H9 (cell line): ENCODE results near the gene NOG. TPM values are rescaled to one million over a fixed set of nuclear protein-coding genes. Genes with fewer than 3 reads are reported as not detected.

Experiments used
- DNase-seq: peaks from one replicate; pipeline ENCODE4 v3.0.0-alpha.2; 2017
- H2AFZ ChIP-seq: one replicate; pipeline ENCODE4 v1.6.1; 2013; ENCODE audit warnings: mild to moderate bottlenecking, low read length, control low read depth, moderate library complexity
- H2AK5ac ChIP-seq: 2 replicates; pipeline ENCODE4 v1.6.1; 2013; ENCODE audit warnings: low read length, control low read depth, mixed read lengths; ENCODE audit not compliant: insufficient read length
- H2BK120ac ChIP-seq: one replicate; pipeline ENCODE4 v1.6.1; 2013; ENCODE audit warnings: low read depth, mild to moderate bottlenecking, low read length, control low read depth, inconsistent platforms; ENCODE audit not compliant: poor library complexity, severe bottlenecking
- H2BK12ac ChIP-seq: 2 replicates; pipeline ENCODE4 v1.6.1; 2013; ENCODE audit warnings: low read length, control low read depth, mixed read lengths, low read depth; ENCODE audit not compliant: insufficient read length
- H2BK15ac ChIP-seq: 2 replicates; pipeline ENCODE4 v1.6.1; 2013; ENCODE audit warnings: low read depth, low read length, control low read depth
- H2BK20ac ChIP-seq: one replicate; pipeline ENCODE4 v1.6.1; 2013; ENCODE audit warnings: low read depth, mild to moderate bottlenecking, low read length, control low read depth, inconsistent platforms; ENCODE audit not compliant: poor library complexity, severe bottlenecking
- H2BK5ac ChIP-seq: 2 replicates; pipeline ENCODE4 v1.6.1; 2013; ENCODE audit warnings: low read length, control low read depth, mixed read lengths; ENCODE audit not compliant: insufficient read length
- H3K14ac ChIP-seq: 2 replicates; pipeline ENCODE4 v1.6.1; 2013; ENCODE audit warnings: low read length, control low read depth; ENCODE audit not compliant: insufficient read depth
- H3K18ac ChIP-seq: 2 replicates; pipeline ENCODE4 v1.6.1; 2013; ENCODE audit warnings: low read depth, mild to moderate bottlenecking, mixed read lengths, low read length, control low read depth; ENCODE audit not compliant: insufficient read length
- H3K23ac ChIP-seq: 2 replicates; pipeline ENCODE4 v1.6.1; 2013; ENCODE audit warnings: low read length, control low read depth, mixed read lengths, low read depth; ENCODE audit not compliant: insufficient read length
- H3K23me2 ChIP-seq: 2 replicates; pipeline ENCODE4 v1.6.1; 2013; ENCODE audit warnings: low read depth, mild to moderate bottlenecking, mixed read lengths, low read length, control low read depth; ENCODE audit not compliant: insufficient read length, poor library complexity, severe bottlenecking
- H3K27ac ChIP-seq: 2 replicates; pipeline ENCODE4 v1.5.1; 2013; ENCODE audit warnings: low read length, control low read depth, mixed read lengths, low read depth; ENCODE audit not compliant: insufficient read length
- H3K27me3 ChIP-seq: 2 replicates; pipeline ENCODE4 v1.6.1; 2013; ENCODE audit warnings: low read length, control low read depth, inconsistent platforms; ENCODE audit not compliant: insufficient read depth
- H3K4ac ChIP-seq: 2 replicates; pipeline ENCODE4 v1.6.1; 2013; ENCODE audit warnings: low read depth, mild to moderate bottlenecking, control low read depth, inconsistent platforms, low read length, moderate library complexity
- H3K4me1 ChIP-seq: 2 replicates; pipeline ENCODE4 v1.6.1; 2013; ENCODE audit warnings: low read length, control low read depth, inconsistent platforms; ENCODE audit not compliant: insufficient read depth
- H3K4me2 ChIP-seq: 2 replicates; pipeline ENCODE4 v1.6.1; 2013; ENCODE audit warnings: low read length, control low read depth, mixed read lengths; ENCODE audit not compliant: insufficient read length, insufficient read depth
- H3K56ac ChIP-seq: 2 replicates; pipeline ENCODE4 v1.6.1; 2013; ENCODE audit warnings: low read depth, mild to moderate bottlenecking, mixed read lengths, low read length, control low read depth; ENCODE audit not compliant: insufficient read length
- H3K79me1 ChIP-seq: 2 replicates; pipeline ENCODE4 v1.6.1; 2013; ENCODE audit warnings: low read depth, mild to moderate bottlenecking, moderate library complexity, low read length, control low read depth, inconsistent platforms; ENCODE audit not compliant: insufficient read depth, poor library complexity, severe bottlenecking
- H3K79me2 ChIP-seq: 2 replicates; pipeline ENCODE4 v1.6.1; 2013; ENCODE audit warnings: low read length, control low read depth, inconsistent platforms; ENCODE audit not compliant: insufficient read depth
- H3K9ac ChIP-seq: 2 replicates; pipeline ENCODE4 v1.6.1; 2013; ENCODE audit warnings: low read length, control low read depth, mixed read lengths; ENCODE audit not compliant: insufficient read length; ENCODE audit errors: extremely low read depth
- H3K9me3 ChIP-seq: one replicate; pipeline ENCODE4 v1.6.1; 2013; ENCODE audit warnings: low read depth, low read length, inconsistent platforms; ENCODE audit not compliant: control insufficient read depth
- H3T11ph ChIP-seq: one replicate; pipeline ENCODE4 v1.6.1; 2013; ENCODE audit warnings: mild to moderate bottlenecking, low read length, control low read depth, inconsistent platforms
- H4K20me1 ChIP-seq: one replicate; pipeline ENCODE4 v1.6.1; 2013; ENCODE audit not compliant: control insufficient read depth, insufficient read length, insufficient read depth
- H4K5ac ChIP-seq: 2 replicates; pipeline ENCODE4 v1.6.1; 2013; ENCODE audit warnings: low read depth, mild to moderate bottlenecking, mixed read lengths, low read length, control low read depth; ENCODE audit not compliant: insufficient read length
- H4K8ac ChIP-seq: replicated peaks from 2 replicates; pipeline ENCODE4 v1.6.1; 2013; ENCODE audit warnings: low read length, control low read depth, mixed read lengths, low read depth; ENCODE audit not compliant: insufficient read length
- H4K91ac ChIP-seq: 2 replicates; pipeline ENCODE4 v1.6.1; 2013; ENCODE audit warnings: low read depth, mild to moderate bottlenecking, moderate library complexity, mixed read lengths, low read length, control low read depth; ENCODE audit not compliant: insufficient read length
- H3K27ac Mint-ChIP-seq, 3 experiments: 2 replicates in 2 of 3; 3 replicates in 1 of 3; pipeline ENCODE4 v1.8.0; 2020 to 2021; ENCODE audit warnings: mixed read lengths in 3 of 3, mild to moderate bottlenecking in 1 of 3, moderate library complexity in 1 of 3
- H3K27me3 Mint-ChIP-seq: 2 replicates; pipeline ENCODE4 v1.8.0; 2021; ENCODE audit warnings: low read depth, mild to moderate bottlenecking, moderate library complexity, mixed read lengths
- H3K36me3 Mint-ChIP-seq, 3 experiments: 2 replicates in 2 of 3; 3 replicates in 1 of 3; pipeline ENCODE4 v1.8.0; 2020 to 2021; ENCODE audit warnings: low read depth in 3 of 3, mixed read lengths in 3 of 3; ENCODE audit not compliant: insufficient read depth in 1 of 3
- H3K4me1 Mint-ChIP-seq, 2 experiments: 2 replicates each; pipeline ENCODE4 v1.8.0; 2020; ENCODE audit warnings: mixed read lengths in 2 of 2
- H3K4me3 Mint-ChIP-seq, 2 experiments: 2 replicates in 1 of 2; 3 replicates in 1 of 2; pipeline ENCODE4 v1.8.0; 2020 to 2021; ENCODE audit warnings: mild to moderate bottlenecking in 2 of 2, mixed read lengths in 2 of 2, moderate library complexity in 1 of 2
- H3K9me3 Mint-ChIP-seq, 2 experiments: 2 replicates in 1 of 2; 3 replicates in 1 of 2; pipeline ENCODE4 v1.8.0; 2020; ENCODE audit warnings: mild to moderate bottlenecking in 2 of 2, mixed read lengths in 2 of 2, moderate library complexity in 1 of 2
- CTCF ChIP-seq: fragments of 200-600 bp; sonication (generic); conservative IDR thresholded peaks from 3 replicates; pipeline ENCODE4 v1.8.0; 2021; ENCODE audit warnings: antibody characterized with exemption, mild to moderate bottlenecking
- WGBS: extraction: QIAGEN DNeasy Blood & Tissue Kit; methylation state at CpG from one replicate; pipeline ENCODE4 v1.1.7; 2013; ENCODE audit warnings: missing lambda C conversion rate, low lambda C conversion rate, mixed read lengths; ENCODE audit not compliant: insufficient read length; ENCODE audit errors: extremely low coverage; 5-methylcytosine and 5-hydroxymethylcytosine counted together
- total RNA-seq: library from RNA; stranded (reverse); gene quantifications from 2 replicates; pipeline ENCODE4 v1.2.1, GENCODE V29; 2021

The NOG gene
- total RNA-seq, 1 experiment from 2014 or later, result not detected

GRCh38 chr17:56602292-56603130, 9.0 kb downstream of the NOG start:
- no peak overlapping the region for H2BK5ac ChIP-seq
- H2BK120ac ChIP-seq, result no peak overlapping the region
- H3K23me2 ChIP-seq, result peaks cover 2% of the 10 kb centered on the region
- H3K18ac ChIP-seq, result no peak overlapping the region
- DNase-seq, result no peak
- Mint-ChIP-seq H3K36me3 (no peaks in the 10 kb centered on the region), H3K27ac (no peak overlapping the region), H3K9me3 (peaks cover 0 to 3% of the 10 kb centered on the region in 2 experiments; a peak in 1 of 5 replicates), H3K27me3 (peaks cover 77% of the 10 kb centered on the region), H3K4me3 (no peak overlapping the region), H3K4me1 (peaks cover 7 to 11% of the 10 kb centered on the region in 2 experiments)
- H4K5ac ChIP-seq, result no peak overlapping the region
- H3K79me2 ChIP-seq, result no peaks in the 10 kb centered on the region
- H3K27ac ChIP-seq, result no peak overlapping the region
- H3T11ph ChIP-seq, result no peak overlapping the region
- H3K4me2 ChIP-seq, result no peak overlapping the region
- H3K4ac ChIP-seq, result no peak overlapping the region
- H2BK12ac ChIP-seq, result no peak overlapping the region
- no peak overlapping the region for H3K14ac ChIP-seq
- H3K9ac ChIP-seq, result no peak overlapping the region
- H4K8ac ChIP-seq, result no peak overlapping the region
- H3K4me1 ChIP-seq, result no peaks in the 10 kb centered on the region
- no peak overlapping the region for H2AK5ac ChIP-seq
- no peak for TF ChIP-seq CTCF
- no peak overlapping the region for H3K23ac ChIP-seq
- WGBS, result no CpG with 5 or more reads among the region's 8 CpGs
- no peak overlapping the region for H4K91ac ChIP-seq
- H3K56ac ChIP-seq, result no peak overlapping the region
- H4K20me1 ChIP-seq, result no peaks in the 10 kb centered on the region
- H2BK20ac ChIP-seq, result no peak overlapping the region
- no peaks in the 10 kb centered on the region for H3K79me1 ChIP-seq
- H3K9me3 ChIP-seq, result no peaks in the 10 kb centered on the region
- H2AFZ ChIP-seq, result no peak overlapping the region
- no peak overlapping the region for H2BK15ac ChIP-seq
- peaks cover 7% of the 10 kb centered on the region; the same call in 1 of the 2 replicates for H3K27me3 ChIP-seq
